ENCODE results near the gene COL16A1. TPM values are rescaled to one million over a fixed set of nuclear protein-coding genes. Genes with fewer than 3 reads are reported as not detected.

The COL16A1 gene
- total RNA-seq, 1 donor from 2014 or later: 53.5 TPM

GRCh38 chr1:31643976-31644559 lies 59.7 kb downstream of the COL16A1 start:
- peak overlapping the region; percentile 100 for H3K27ac Mint-ChIP-seq
- no peaks in the 10 kb centered on the region for H3K36me3 Mint-ChIP-seq
- TF ChIP-seq CTCF (conservative IDR thresholded peaks at IDR 0.05): no peak
- H3K4me3 Mint-ChIP-seq: peak overlapping the region; percentile 99
- no peaks in the 10 kb centered on the region for H3K27me3 Mint-ChIP-seq
- H3K4me1 Mint-ChIP-seq (ENCODE audit: unreplicated experiment): peaks cover 28% of the 10 kb centered on the region
- no peak for DNase-seq (ENCODE audit: extremely low spot score, unreplicated experiment)
- peaks cover 3% of the 10 kb centered on the region for H3K9me3 Mint-ChIP-seq

- no peak for TF ChIP-seq CTCF (conservative IDR thresholded peaks at IDR 0.05)
- H3K27ac Mint-ChIP-seq: no peak overlapping the region
- DNase-seq (ENCODE audit: extremely low spot score, unreplicated experiment): no peak
- no peaks in the 10 kb centered on the region for H3K36me3 Mint-ChIP-seq
- H3K27me3 Mint-ChIP-seq: no peaks in the 10 kb centered on the region
- peaks cover 3% of the 10 kb centered on the region for H3K9me3 Mint-ChIP-seq
- no peak overlapping the region for H3K4me3 Mint-ChIP-seq
- peaks cover 31% of the 10 kb centered on the region for H3K4me1 Mint-ChIP-seq (ENCODE audit: unreplicated experiment)
These were observed 60.9 kb downstream of the COL16A1 start for GRCh38 chr1:31642897-31643296.

- no peaks in the 10 kb centered on the region for H3K36me3 Mint-ChIP-seq
These were observed 61.5 kb downstream of the COL16A1 start for GRCh38 chr1:31642366-31642765.

GRCh38 chr1:31640964-31641363 lies 62.9 kb downstream of the COL16A1 start:
- Mint-ChIP-seq H3K9me3 (no peaks in the 10 kb centered on the region), H3K27ac (no peak overlapping the region), H3K27me3 (no peaks in the 10 kb centered on the region), H3K4me3 (no peak overlapping the region), H3K4me1 (ENCODE audit: unreplicated experiment) (peaks cover 34% of the 10 kb centered on the region), H3K36me3 (no peaks in the 10 kb centered on the region)
- DNase-seq (ENCODE audit: extremely low spot score, unreplicated experiment): no peak
- no peak for TF ChIP-seq CTCF (conservative IDR thresholded peaks at IDR 0.05)

More at GRCh38 chr1:31642366-31642765, 61.5 kb downstream of the COL16A1 start:
- no peaks in the 10 kb centered on the region for H3K27me3 Mint-ChIP-seq
- H3K4me1 Mint-ChIP-seq (ENCODE audit: unreplicated experiment): peaks cover 35% of the 10 kb centered on the region
- H3K9me3 Mint-ChIP-seq: peaks cover 3% of the 10 kb centered on the region
- TF ChIP-seq CTCF (conservative IDR thresholded peaks at IDR 0.05): no peak
- no peak for DNase-seq (ENCODE audit: extremely low spot score, unreplicated experiment)
- no peak overlapping the region for H3K27ac Mint-ChIP-seq
- H3K4me3 Mint-ChIP-seq: no peak overlapping the region

GRCh38 chr1:31640179-31640578 lies 63.6 kb downstream of the COL16A1 start:
- H3K27ac Mint-ChIP-seq: no peak overlapping the region
- no peak overlapping the region for H3K4me3 Mint-ChIP-seq
- no peak for DNase-seq (ENCODE audit: extremely low spot score, unreplicated experiment)
- peaks cover 27% of the 10 kb centered on the region for H3K4me1 Mint-ChIP-seq (ENCODE audit: unreplicated experiment)
- no peak for TF ChIP-seq CTCF (conservative IDR thresholded peaks at IDR 0.05)
- no peaks in the 10 kb centered on the region for H3K9me3 Mint-ChIP-seq
- no peaks in the 10 kb centered on the region for H3K36me3 Mint-ChIP-seq
- no peaks in the 10 kb centered on the region for H3K27me3 Mint-ChIP-seq

GRCh38 chr1:31639543-31639942 lies 64.3 kb downstream of the COL16A1 start:
- TF ChIP-seq CTCF (conservative IDR thresholded peaks at IDR 0.05): no peak
- DNase-seq (ENCODE audit: extremely low spot score, unreplicated experiment): no peak
- no peaks in the 10 kb centered on the region for H3K9me3 Mint-ChIP-seq
- H3K36me3 Mint-ChIP-seq: no peaks in the 10 kb centered on the region
- H3K27ac Mint-ChIP-seq: no peak overlapping the region
- H3K4me1 Mint-ChIP-seq (ENCODE audit: unreplicated experiment): peaks cover 23% of the 10 kb centered on the region
- H3K4me3 Mint-ChIP-seq: no peak overlapping the region
- H3K27me3 Mint-ChIP-seq: no peaks in the 10 kb centered on the region
